Activated CD4-positive, alpha-beta T cell treated with anti-CD3 and anti-CD28 coated beads, Interleukin-2, amount 10 ng/mL, durations not matched to agents 24 days and 14 days (primary cell): ENCODE data around the gene CDRT4. TPM values are rescaled to one million over a fixed set of nuclear protein-coding genes. Genes with fewer than 3 reads are reported as not detected.
"Not testable (repeated sequence)": the region's sequence is repeated elsewhere in the genome, so short reads cannot be mapped to it uniquely, and the experiment has no call there.

ENCODE experiments used
- DNase-seq: peaks from one replicate; pipeline ENCODE4 v3.0.0; 2022
- H3K27ac Mint-ChIP-seq: one replicate; pipeline ENCODE4 v1.8.0; 2022; ENCODE audit warnings: mild to moderate bottlenecking, mixed read lengths
- H3K27me3 Mint-ChIP-seq: one replicate; pipeline ENCODE4 v1.8.0; 2022; ENCODE audit warnings: mixed read lengths
- H3K36me3 Mint-ChIP-seq: one replicate; pipeline ENCODE4 v1.8.0; 2022; ENCODE audit warnings: low read depth, mild to moderate bottlenecking, mixed read lengths
- H3K4me1 Mint-ChIP-seq: one replicate; pipeline ENCODE4 v1.8.0; 2021; ENCODE audit warnings: mixed read lengths
- H3K4me3 Mint-ChIP-seq: one replicate; pipeline ENCODE4 v1.8.0; 2022; ENCODE audit warnings: mild to moderate bottlenecking, moderate library complexity, mixed read lengths
- H3K9me3 Mint-ChIP-seq: one replicate; pipeline ENCODE4 v1.8.0; 2021; ENCODE audit warnings: mixed read lengths
- intact Hi-C: fragments of 100-400 bp; cut with micrococcal nuclease; formaldehyde crosslinking; loops from one replicate; pipeline ENCODE4 v1.15.1; 2023
- total RNA-seq: library from RNA; stranded (reverse); gene quantifications from 2 replicates; pipeline ENCODE4 v1.2.3, GENCODE V29; 2022

Gene CDRT4
- 0.79 and 3.3 TPM in 2 replicates for total RNA-seq

GRCh38 chr17:15467592-15467991 lies at the start of gene CDRT4:
Gene CDRT4, minus strand, starts transcription at chr17:15467621. Its CDS starts 27,383 bp downstream, at chr17:15440238.
- no peaks in the 10 kb centered on the region for H3K36me3 Mint-ChIP-seq
- no peaks in the 10 kb centered on the region for H3K4me1 Mint-ChIP-seq
- DNase-seq: no peak
- H3K27ac Mint-ChIP-seq: no peak within 1 kb of the TSS
- H3K4me3 Mint-ChIP-seq: no peak within 1 kb of the TSS
- H3K27me3 Mint-ChIP-seq: no peaks in the 10 kb centered on the region
- intact Hi-C loops: no loop called here
- H3K9me3 Mint-ChIP-seq: no peaks in the 10 kb centered on the region

DNA sequence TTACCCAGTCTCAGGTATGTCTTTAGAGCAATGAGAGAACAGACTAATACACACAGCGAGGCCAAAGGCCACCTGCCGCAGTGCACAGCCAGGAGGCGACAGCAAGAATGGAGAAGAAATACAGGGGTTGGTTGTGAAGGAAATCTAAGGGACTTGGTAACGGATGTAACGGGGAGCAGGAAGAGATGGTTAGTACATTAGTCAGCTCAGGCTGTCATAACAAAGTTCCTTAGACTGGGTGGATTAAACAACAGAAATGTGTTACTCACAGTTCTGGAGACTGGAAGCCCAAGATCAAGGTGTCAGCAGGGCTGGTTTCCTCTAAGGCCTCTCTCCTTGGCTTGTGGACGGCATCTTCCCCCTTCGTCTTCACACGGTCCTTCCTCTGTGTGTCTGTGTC lies 48.7 kb upstream of the CDRT4 start:
- Mint-ChIP-seq H3K27ac (no peak overlapping the region), H3K4me3 (no peak overlapping the region), H3K27me3 (no peaks in the 10 kb centered on the region), H3K4me1 (peaks cover 2% of the 10 kb centered on the region), H3K36me3 (peaks cover 13% of the 10 kb centered on the region), H3K9me3 (no peaks in the 10 kb centered on the region)
- DNase-seq: no peak
- intact Hi-C loops: no loop called here

- Mint-ChIP-seq H3K27ac (no peak overlapping the region), H3K4me3 (no peak overlapping the region), H3K9me3 (no peaks in the 10 kb centered on the region), H3K27me3 (no peaks in the 10 kb centered on the region), H3K36me3 (peaks cover 13% of the 10 kb centered on the region), H3K4me1 (peaks cover 4% of the 10 kb centered on the region)
- intact Hi-C loops: no loop called here
- no peak for DNase-seq
Observed at GRCh38 chr17:15514469-15514868, 47.0 kb upstream of the CDRT4 start.

GRCh38 chr17:15513856-15514459 lies 46.5 kb upstream of the CDRT4 start:
- no peak overlapping the region for H3K4me3 Mint-ChIP-seq
- H3K27ac Mint-ChIP-seq: no peak overlapping the region
- H3K36me3 Mint-ChIP-seq: peaks cover 13% of the 10 kb centered on the region
- H3K9me3 Mint-ChIP-seq: no peaks in the 10 kb centered on the region
- no peak for DNase-seq
- H3K27me3 Mint-ChIP-seq: no peaks in the 10 kb centered on the region
- peaks cover 4% of the 10 kb centered on the region for H3K4me1 Mint-ChIP-seq
- intact Hi-C loops: no loop called here

- DNase-seq: no peak
- H3K36me3 Mint-ChIP-seq: peaks cover 13% of the 10 kb centered on the region
- intact Hi-C loops: no loop called here
- H3K27me3 Mint-ChIP-seq: no peaks in the 10 kb centered on the region
- no peak overlapping the region for H3K4me3 Mint-ChIP-seq
- peaks cover 4% of the 10 kb centered on the region for H3K4me1 Mint-ChIP-seq
- H3K27ac Mint-ChIP-seq: no peak overlapping the region
- no peaks in the 10 kb centered on the region for H3K9me3 Mint-ChIP-seq
Observed at GRCh38 chr17:15513058-15513791, 45.8 kb upstream of the CDRT4 start.

DNA sequence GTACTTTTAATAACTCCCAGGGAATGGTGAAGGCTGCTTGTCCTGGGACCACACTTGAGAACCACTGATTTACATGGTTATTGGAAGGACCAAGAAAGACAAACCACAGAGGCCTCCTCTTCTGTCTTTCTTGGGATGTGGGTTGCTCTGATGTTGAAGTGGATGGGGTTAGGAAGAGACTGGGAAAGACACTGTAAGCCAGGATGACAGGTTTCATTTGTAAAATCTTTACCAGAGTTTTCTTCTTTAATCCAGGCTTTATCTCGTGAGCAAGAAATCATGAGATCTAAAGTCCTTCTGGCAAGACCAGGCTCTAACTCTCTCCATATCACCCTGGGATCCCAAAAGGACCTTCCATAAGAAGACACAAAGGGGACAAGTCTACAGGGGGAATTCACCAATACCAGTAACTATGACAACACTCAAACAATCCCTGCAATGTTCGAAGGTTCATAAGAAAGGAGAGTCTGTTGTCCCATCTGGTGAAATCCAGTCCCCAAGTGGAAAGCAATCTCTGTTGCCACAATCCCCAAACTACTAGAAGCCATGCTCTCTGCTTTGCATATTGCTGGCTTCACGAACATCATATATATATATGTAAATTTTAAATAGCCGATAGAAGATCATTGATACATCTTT lies 44.8 kb upstream of the CDRT4 start:
- Mint-ChIP-seq H3K36me3 (peaks cover 13% of the 10 kb centered on the region), H3K4me3 (no peak overlapping the region), H3K9me3 (no peaks in the 10 kb centered on the region), H3K4me1 (peaks cover 4% of the 10 kb centered on the region), H3K27ac (no peak overlapping the region), H3K27me3 (no peaks in the 10 kb centered on the region)
- intact Hi-C loops: no loop called here
- DNase-seq: no peak

DNA sequence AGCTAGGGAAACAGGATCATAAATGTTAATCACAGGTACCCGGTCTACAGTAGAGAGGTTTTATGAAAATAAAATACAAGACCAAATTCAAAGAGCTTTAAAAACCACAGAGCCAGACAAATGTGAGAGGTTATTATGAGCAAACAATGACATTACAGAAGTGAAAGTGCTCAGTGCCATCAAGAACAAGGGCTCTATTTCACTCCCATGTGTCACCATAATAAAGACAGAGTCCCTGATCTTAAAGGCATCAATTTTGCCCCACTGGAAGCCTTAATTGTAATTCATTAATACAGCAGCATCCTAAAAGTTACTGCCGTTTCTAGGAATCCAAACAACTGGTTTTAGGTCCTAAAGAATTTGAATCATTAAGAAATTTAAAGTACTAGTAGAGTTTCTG lies 43.7 kb upstream of the CDRT4 start:
- DNase-seq: no peak
- Mint-ChIP-seq H3K4me1 (peaks cover 4% of the 10 kb centered on the region), H3K27me3 (no peaks in the 10 kb centered on the region), H3K36me3 (peaks cover 11% of the 10 kb centered on the region), H3K9me3 (no peaks in the 10 kb centered on the region), H3K4me3 (no peak overlapping the region), H3K27ac (no peak overlapping the region)
- intact Hi-C loops: no loop called here

- Mint-ChIP-seq H3K4me3 (no peak overlapping the region), H3K27me3 (no peaks in the 10 kb centered on the region), H3K9me3 (no peaks in the 10 kb centered on the region), H3K27ac (no peak overlapping the region), H3K36me3 (peaks cover 3% of the 10 kb centered on the region), H3K4me1 (peaks cover 4% of the 10 kb centered on the region)
- no peak for DNase-seq
- intact Hi-C loops: no loop called here
Observed at GRCh38 chr17:15510361-15510760, 42.9 kb upstream of the CDRT4 start.

DNA sequence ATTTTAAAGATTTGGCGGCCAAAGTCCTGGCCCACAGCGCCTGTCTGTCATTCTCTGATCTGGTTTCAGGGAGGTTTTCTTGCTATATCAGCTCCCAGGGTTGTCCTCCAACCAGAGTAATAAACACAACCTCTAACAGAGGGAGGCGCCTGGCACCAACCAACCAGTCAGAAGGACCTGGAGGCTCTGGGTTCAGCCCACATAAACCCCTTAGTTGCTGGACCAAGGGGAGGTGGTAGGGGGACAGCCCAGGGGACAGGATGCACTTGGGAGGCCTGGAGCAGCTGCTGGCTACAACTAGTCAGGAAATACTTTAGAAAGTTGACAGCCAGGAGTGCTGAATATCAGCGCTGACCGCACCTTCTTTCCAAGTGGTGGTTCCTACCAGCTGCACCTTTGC lies 41.7 kb upstream of the CDRT4 start:
- Mint-ChIP-seq H3K9me3 (no peaks in the 10 kb centered on the region), H3K4me1 (peaks cover 1% of the 10 kb centered on the region), H3K27me3 (no peaks in the 10 kb centered on the region), H3K27ac (no peak overlapping the region), H3K4me3 (no peak overlapping the region), H3K36me3 (peaks cover 1% of the 10 kb centered on the region)
- intact Hi-C loops: no loop called here
- DNase-seq: no peak

GRCh38 chr17:15508466-15508865 lies 41.0 kb upstream of the CDRT4 start:
- intact Hi-C loops: no loop called here
- Mint-ChIP-seq H3K4me3 (no peak overlapping the region), H3K27ac (no peak overlapping the region)

GRCh38 chr17:15507896-15508295 lies 40.5 kb upstream of the CDRT4 start:
- no peaks in the 10 kb centered on the region for H3K27me3 Mint-ChIP-seq
- no peak for DNase-seq
- H3K27ac Mint-ChIP-seq: no peak overlapping the region

More at GRCh38 chr17:15508466-15508865, 41.0 kb upstream of the CDRT4 start:
- Mint-ChIP-seq H3K27me3 (no peaks in the 10 kb centered on the region), H3K36me3 (peaks cover 1% of the 10 kb centered on the region), H3K9me3 (no peaks in the 10 kb centered on the region), H3K4me1 (peaks cover 2% of the 10 kb centered on the region)
- no peak for DNase-seq

DNA sequence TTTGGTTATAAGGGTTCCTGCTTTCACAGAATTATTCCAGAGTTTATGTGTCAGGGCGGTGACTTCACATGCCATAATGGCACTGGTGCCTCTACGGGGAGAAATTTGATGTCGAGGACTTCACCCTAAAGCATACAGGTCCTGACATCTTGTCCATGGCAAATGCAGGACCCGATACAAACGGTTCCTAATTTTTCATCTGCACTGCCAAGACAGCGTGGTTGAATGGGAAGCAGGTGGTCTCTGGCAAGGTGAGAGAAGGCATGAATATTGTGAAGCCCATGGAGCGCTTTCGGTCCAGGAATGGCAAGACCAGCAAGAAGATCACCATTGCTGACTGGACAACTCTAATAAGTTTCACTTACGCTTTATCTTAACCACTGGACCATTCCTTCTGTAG lies 39.6 kb upstream of the CDRT4 start:
- intact Hi-C loops: no loop called here
- H3K4me3 Mint-ChIP-seq: no peak overlapping the region
- no peaks in the 10 kb centered on the region for H3K27me3 Mint-ChIP-seq
- H3K36me3 Mint-ChIP-seq: peaks cover 3% of the 10 kb centered on the region
- no peak for DNase-seq
- H3K4me1 Mint-ChIP-seq: peaks cover 9% of the 10 kb centered on the region
- H3K9me3 Mint-ChIP-seq: no peaks in the 10 kb centered on the region
- H3K27ac Mint-ChIP-seq: no peak overlapping the region

More at GRCh38 chr17:15507896-15508295, 40.5 kb upstream of the CDRT4 start:
- intact Hi-C loops: no loop called here
- H3K36me3 Mint-ChIP-seq: peaks cover 1% of the 10 kb centered on the region
- H3K4me1 Mint-ChIP-seq: peaks cover 4% of the 10 kb centered on the region
- no peak overlapping the region for H3K4me3 Mint-ChIP-seq
- no peaks in the 10 kb centered on the region for H3K9me3 Mint-ChIP-seq

- H3K4me3 Mint-ChIP-seq, H3K27ac Mint-ChIP-seq, H3K9me3 Mint-ChIP-seq, H3K27me3 Mint-ChIP-seq, DNase-seq, H3K4me1 Mint-ChIP-seq, H3K36me3 Mint-ChIP-seq, intact Hi-C loops: not testable (repeated sequence)
Observed at GRCh38 chr17:15505708-15506107, 38.3 kb upstream of the CDRT4 start.

DNA sequence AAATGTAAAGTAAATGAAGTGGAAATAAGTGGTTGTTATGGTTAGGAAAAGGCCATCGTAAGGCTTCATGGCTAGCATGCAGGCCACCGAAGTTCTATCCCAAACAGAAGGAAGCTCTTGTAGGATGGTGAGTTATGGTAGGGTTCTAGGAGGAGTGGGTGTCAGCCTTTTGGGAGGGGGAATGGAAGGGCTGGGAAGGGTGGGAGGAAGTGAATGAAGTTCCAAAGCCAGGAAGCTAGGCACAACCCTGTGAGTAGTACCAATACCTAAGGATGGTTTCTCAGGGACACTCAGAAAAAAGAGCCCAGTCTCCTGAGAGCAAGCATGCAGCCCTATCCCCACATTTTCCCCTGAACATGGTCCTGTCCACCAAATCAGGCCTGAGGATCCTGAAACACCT lies 36.3 kb upstream of the CDRT4 start:
- DNase-seq: no peak
- intact Hi-C loops: loop anchor here (1.0 kb wide), 1 partner anchor 243 kb away; no protein-coding TSS in a partner anchor
- H3K36me3 Mint-ChIP-seq: peaks cover 12% of the 10 kb centered on the region
- H3K4me1 Mint-ChIP-seq: peaks cover 7% of the 10 kb centered on the region
- H3K27me3 Mint-ChIP-seq: no peaks in the 10 kb centered on the region
- no peaks in the 10 kb centered on the region for H3K9me3 Mint-ChIP-seq
- H3K4me3 Mint-ChIP-seq: no peak overlapping the region
- H3K27ac Mint-ChIP-seq: no peak overlapping the region
